Hematopoietic multipotent progenitor cell treated with erythropoietin and hydrocortisone succinate and interleukin-3 and kit ligand, for 17 days (in vitro differentiated cells): ENCODE data around the gene STK32B.
"Not testable (repeated sequence)": the region's sequence is repeated elsewhere in the genome, so short reads cannot be mapped to it uniquely, and the experiment has no call there.

Experiments used
- DNase-seq: peaks from one replicate; pipeline ENCODE4 v3.0.0-alpha.2; 2015; ENCODE audit warnings: low spot score

The STK32B gene

DNA sequence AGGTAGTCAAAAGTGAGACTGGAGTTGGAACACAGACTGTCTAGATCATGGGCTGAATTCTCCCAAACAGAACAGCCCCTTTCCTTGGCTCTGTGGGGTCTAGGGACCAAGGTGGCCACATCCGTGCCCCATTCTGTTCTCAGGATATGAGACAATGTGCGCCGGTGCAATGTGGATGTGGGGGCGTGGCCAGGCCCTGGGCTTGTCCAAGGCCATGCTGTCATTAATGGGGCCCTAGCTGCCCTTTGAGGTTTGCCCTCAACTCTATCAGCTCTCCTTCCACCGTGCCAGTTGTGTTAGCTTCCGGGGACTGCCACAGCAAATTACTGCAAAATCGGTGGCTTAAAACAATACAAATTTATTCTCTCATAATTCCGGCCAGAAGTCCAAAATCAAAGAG, 344.5 kb downstream of the STK32B start:
- DNase-seq, result no peak

- DNase-seq, result no peak
Observed at GRCh38 chr4:5398056-5398455, 346.8 kb downstream of the STK32B start.

- DNase-seq, result no peak
Observed at GRCh38 chr4:5399124-5399523, 347.8 kb downstream of the STK32B start.

GRCh38 chr4:5399790-5400421, 348.6 kb downstream of the STK32B start:
- DNase-seq, result no peak

GRCh38 chr4:5403746-5404497, 352.6 kb downstream of the STK32B start:
- DNase-seq, result no peak

GRCh38 chr4:5409237-5409636, 358.0 kb downstream of the STK32B start:
- no peak for DNase-seq

DNA sequence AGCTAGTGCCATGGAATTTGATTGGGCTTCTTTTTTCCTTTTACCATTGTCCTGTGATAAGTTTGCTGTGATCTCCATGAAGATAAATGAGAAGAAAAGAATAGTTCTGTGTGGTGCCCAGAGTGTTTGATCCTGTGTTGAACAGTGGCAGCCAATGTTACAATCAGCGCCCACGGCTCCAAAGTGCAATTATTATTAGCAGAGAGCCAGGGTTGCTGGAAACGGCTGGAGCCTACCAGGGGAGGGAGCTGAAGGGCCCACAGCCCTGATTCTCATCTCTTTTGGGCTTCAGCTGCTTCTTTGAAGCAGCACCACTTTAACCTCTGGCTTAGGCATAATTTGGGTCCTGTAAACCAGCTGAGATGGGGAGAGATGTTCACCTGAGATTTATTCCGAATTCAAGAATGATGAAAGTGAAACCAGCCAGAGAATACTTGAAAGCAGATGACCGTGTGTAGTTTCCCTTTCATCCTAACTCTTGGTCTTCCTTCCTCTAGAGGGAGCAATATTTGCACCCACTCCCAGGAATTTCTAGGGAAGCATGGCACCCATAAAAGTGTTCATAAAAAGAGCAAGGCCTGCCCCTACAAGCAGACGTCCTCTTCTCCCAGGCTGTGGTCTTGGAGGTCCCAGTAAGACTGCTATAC, 358.8 kb downstream of the STK32B start:
- no peak for DNase-seq

- DNase-seq, result no peak
Observed at GRCh38 chr4:5412296-5412695, 361.0 kb downstream of the STK32B start.

GRCh38 chr4:5412751-5413150, 361.5 kb downstream of the STK32B start:
- DNase-seq, result no peak

- no peak for DNase-seq
Observed at GRCh38 chr4:5416637-5417036, 365.4 kb downstream of the STK32B start.

DNA sequence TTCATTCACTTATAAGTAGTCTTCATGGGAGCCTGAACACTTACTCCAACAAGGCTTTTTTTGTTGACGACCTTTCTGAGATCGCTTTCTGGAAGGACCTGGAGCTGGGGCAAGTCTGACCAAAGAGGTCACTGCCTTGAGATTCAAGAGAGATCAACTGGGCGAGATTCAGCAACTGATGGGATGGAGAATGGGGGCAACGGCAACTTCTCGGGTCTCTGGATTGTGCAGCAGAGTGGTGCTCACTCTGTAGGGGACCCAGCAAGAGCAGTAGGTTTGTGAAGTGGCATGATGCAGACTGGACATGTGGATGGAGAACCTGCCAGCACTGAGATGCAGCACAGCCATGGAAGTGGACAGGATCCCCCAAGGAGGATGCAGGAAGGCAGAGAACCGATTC, 369.0 kb downstream of the STK32B start:
- no peak for DNase-seq

DNA sequence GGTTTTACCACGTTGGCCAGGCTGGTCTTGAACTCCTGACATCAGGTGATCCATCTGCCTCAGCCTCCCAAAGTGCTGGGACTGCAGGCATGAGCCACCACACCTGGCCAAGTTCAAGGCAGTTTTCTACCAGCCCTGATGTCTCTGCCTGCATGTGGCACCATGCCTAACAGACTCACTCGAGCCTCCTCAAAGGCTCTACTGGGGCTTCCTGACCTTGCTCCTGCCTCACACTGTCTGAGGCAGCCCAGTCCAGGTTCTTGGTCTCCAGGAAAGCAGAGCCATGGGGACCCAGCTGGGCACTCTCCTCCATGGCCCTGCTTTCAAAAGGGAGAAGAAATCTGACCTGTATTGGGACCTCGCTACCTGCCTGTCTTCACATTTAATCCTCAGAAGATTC, 370.1 kb downstream of the STK32B start:
- DNase-seq, result no peak

DNA sequence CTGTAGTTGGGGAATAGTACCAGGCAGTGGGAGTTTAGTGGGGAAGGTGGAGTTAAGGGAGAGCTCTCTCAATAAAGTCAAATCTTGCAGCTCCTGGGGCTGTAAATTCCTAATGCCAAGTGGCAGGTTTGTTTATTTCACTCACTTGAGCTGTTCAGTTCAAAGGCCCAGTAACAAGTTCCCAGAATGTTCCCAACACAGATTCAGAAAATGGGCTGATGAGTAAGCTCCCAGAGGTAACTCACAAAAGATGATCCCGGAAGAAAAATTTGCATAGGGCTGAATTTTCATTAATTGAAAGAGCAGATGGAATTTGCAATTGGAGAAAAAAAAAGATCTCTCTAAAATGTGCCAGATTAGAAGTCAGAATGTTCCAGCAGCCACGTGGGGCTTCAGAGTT, 370.9 kb downstream of the STK32B start:
- DNase-seq, result no peak

- DNase-seq, result no peak
Observed at GRCh38 chr4:5423670-5424069, 372.4 kb downstream of the STK32B start.

GRCh38 chr4:5424211-5424610, 372.9 kb downstream of the STK32B start:
- DNase-seq, result no peak

- DNase-seq, result no peak
Observed at GRCh38 chr4:5424901-5425300, 373.6 kb downstream of the STK32B start.

GRCh38 chr4:5429747-5430146, 378.5 kb downstream of the STK32B start:
- DNase-seq, result no peak

GRCh38 chr4:5433196-5433595, 381.9 kb downstream of the STK32B start:
- no peak for DNase-seq

DNA sequence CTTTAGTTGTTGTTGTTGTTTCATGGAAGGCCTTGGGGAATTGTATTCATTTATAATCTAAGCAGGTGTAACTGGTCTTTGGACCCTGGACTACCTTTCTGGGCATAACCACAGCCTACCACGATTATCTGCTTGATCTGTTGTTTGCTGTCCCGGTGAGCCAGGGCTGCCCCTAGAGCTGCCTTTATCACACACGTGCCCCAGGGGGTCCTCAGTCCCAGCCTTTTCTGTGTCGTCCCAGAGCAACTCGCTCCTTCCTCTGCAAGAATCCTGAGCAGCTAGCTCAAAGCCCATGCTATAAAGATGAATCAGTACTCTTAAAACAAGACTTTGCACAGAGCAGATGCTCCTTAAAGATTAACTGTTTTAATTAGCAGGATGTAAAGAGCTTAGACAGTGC, 383.9 kb downstream of the STK32B start:
- DNase-seq, result no peak

GRCh38 chr4:5435823-5436222, 384.5 kb downstream of the STK32B start:
- no peak for DNase-seq

DNA sequence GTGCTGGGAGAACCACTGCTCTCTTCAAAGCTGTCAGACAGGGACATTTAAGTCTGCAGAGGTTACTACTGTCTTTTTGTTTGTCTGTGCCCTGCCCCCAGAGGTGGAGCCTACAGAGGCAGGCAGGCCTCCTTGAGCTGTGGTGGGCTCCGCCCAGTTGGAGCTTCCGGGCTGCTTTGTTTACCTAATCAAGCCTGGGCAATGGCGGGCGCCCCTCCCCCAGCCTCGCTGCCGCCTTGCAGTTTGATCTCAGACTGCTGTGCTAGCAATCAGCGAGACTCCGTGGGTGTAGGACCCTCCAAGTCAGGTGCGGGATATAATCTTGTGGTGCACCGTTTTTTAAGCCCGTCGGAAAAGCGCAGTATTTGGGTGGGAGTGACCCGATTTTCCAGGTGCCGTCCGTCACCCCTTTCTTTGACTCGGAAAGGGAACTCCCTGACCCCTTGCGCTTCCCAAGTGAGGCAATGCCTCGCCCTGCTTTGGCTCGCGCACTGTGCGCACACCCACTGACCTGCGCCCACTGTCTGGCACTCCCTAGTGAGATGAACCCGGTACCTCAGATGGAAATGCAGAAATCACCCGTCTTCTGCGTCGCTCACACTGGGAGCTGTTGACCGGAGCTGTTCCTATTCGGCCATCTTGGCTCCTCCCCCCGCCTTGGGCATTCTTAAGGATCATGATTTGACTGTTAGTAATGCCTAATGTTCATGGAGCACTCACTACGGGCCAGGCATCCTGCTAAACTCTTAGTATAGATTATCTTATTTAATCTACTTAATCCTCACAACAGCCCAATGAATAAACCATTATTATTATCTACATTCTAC, 392.9 kb downstream of the STK32B start:
- DNase-seq, result not testable (repeated sequence)

GRCh38 chr4:5444918-5445517, 393.7 kb downstream of the STK32B start:
- no peak for DNase-seq
